ENCODE data around the gene IRS2.
A peak's percentile ranks its signal among the peaks of the same experiment; 100 is the strongest.

The IRS2 gene

DNA sequence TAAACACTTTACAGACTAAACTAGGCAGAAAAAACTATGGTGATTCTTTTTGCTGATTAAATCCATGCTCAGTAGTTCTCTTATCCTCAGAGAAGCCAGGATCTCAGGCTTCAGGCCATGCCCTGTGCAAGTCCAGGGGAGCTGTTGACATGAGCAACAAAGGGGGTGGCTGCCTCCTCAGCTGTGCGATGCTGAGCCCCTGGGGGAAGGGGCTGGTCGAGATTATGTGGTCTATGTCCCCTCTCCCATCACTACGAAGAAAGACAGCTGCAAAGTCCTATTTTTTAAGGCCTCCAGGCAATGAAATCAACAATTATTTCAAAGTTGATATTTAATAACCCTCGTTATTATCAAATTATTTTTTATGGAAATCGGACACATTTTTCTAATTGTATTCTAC is 37.0 kb downstream of the IRS2 start:
- peaks cover 16% of the 10 kb centered on the region for H3K36me3 ChIP-seq (ENCODE audit: insufficient read depth, low read length)
- no peak overlapping the region for H3K9ac ChIP-seq (ENCODE audit: low read length)
- H3K4me3 ChIP-seq (ENCODE audit: low read depth in 1 of 2, low read length in 2 of 2), result no peak overlapping the region
- no peak overlapping the region for H3K27ac ChIP-seq (ENCODE audit: low read depth, low read length)
- no peaks in the 10 kb centered on the region for H3K9me3 ChIP-seq (ENCODE audit: low read length)
- no peaks in the 10 kb centered on the region for H3K27me3 ChIP-seq (ENCODE audit: control insufficient read depth in 1 of 2, insufficient read depth in 2 of 2, low read length in 2 of 2)
- H3K4me1 ChIP-seq (ENCODE audit: insufficient read depth, low read length), result peaks cover 6% of the 10 kb centered on the region

DNA sequence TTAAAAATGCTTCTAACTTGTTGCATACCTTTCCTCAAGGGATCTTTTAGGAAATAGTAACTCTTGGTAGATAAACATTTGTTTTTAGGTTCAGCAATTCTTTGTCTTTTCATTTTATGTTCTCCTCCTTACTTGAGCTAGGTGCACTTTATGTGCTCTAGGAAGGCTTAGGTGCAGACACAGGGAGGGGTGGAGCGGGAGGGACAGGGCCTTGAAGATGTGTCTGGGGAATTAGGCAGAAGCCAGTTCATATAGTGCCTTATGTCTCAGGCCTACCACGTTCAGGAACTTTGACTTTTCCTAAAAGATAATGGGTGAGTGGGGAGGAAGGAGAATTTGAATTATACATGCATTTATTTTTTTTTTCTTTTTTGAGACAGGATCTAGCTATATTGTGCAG is 37.7 kb downstream of the IRS2 start:
- no peak overlapping the region for H3K4me3 ChIP-seq (ENCODE audit: low read depth in 1 of 2, low read length in 2 of 2)
- no peak overlapping the region for H3K27ac ChIP-seq (ENCODE audit: low read depth, low read length)
- no peak overlapping the region for H3K9ac ChIP-seq (ENCODE audit: low read length)
- H3K27me3 ChIP-seq (ENCODE audit: control insufficient read depth in 1 of 2, insufficient read depth in 2 of 2, low read length in 2 of 2), result no peaks in the 10 kb centered on the region
- H3K36me3 ChIP-seq (ENCODE audit: insufficient read depth, low read length), result peaks cover 11% of the 10 kb centered on the region
- H3K4me1 ChIP-seq (ENCODE audit: insufficient read depth, low read length), result peaks cover 13% of the 10 kb centered on the region
- no peaks in the 10 kb centered on the region for H3K9me3 ChIP-seq (ENCODE audit: low read length)

DNA sequence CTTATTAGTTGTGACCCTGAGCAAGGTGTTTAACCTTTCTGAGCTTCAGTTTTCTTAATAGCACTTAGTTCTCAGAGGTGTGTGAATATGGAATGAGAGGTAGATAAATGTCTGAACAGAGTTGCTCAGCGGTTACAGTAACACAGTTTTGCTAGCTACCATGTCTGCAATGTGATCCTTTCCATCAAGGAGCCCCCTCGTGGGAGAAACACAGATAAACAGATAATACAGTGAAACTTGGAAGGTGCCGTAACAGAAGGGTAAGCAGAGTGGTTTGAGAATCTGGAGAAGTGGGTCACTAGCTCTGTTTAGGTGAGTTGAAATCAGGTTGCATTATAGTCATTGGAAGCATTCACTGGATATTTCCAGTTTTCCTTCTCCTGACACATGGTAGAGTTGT is 38.9 kb downstream of the IRS2 start:
- peaks cover 13% of the 10 kb centered on the region for H3K4me1 ChIP-seq (ENCODE audit: insufficient read depth, low read length)
- no peak overlapping the region for H3K4me3 ChIP-seq (ENCODE audit: low read depth in 1 of 2, low read length in 2 of 2)
- H3K9me3 ChIP-seq (ENCODE audit: low read length), result no peaks in the 10 kb centered on the region
- H3K36me3 ChIP-seq (ENCODE audit: insufficient read depth, low read length), result peaks cover 2% of the 10 kb centered on the region
- H3K27ac ChIP-seq (ENCODE audit: low read depth, low read length), result no peak overlapping the region
- no peak overlapping the region for H3K9ac ChIP-seq (ENCODE audit: low read length)
- no peaks in the 10 kb centered on the region for H3K27me3 ChIP-seq (ENCODE audit: control insufficient read depth in 1 of 2, insufficient read depth in 2 of 2, low read length in 2 of 2)

DNA sequence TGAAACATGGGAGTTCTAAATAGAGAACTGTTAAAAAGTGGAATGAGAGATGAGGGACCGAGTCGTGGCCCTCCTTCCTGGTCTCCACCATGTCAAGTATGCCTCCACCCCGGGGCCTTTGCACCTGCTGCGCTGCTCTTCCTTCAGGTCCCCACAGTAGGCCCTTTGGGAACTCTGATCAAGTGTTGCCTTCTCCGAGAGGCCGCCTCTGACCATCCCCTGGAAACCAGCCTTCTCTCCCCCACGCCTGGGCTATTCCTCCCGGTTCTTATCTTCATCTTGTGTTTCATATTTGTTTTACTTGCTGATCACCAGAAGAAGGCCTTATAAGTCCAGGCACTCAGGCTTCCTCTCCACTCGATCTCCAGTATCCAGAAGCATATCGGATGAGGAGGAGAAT is 40.0 kb downstream of the IRS2 start:
- H3K4me1 ChIP-seq (ENCODE audit: insufficient read depth, low read length), result peaks cover 13% of the 10 kb centered on the region
- no peaks in the 10 kb centered on the region for H3K27me3 ChIP-seq (ENCODE audit: control insufficient read depth in 1 of 2, insufficient read depth in 2 of 2, low read length in 2 of 2)
- no peak overlapping the region for H3K4me3 ChIP-seq (ENCODE audit: low read depth in 1 of 2, low read length in 2 of 2)
- no peaks in the 10 kb centered on the region for H3K9me3 ChIP-seq (ENCODE audit: low read length)
- no peak overlapping the region for H3K27ac ChIP-seq (ENCODE audit: low read depth, low read length)
- H3K36me3 ChIP-seq (ENCODE audit: insufficient read depth, low read length), result no peaks in the 10 kb centered on the region
- no peak overlapping the region for H3K9ac ChIP-seq (ENCODE audit: low read length)

DNA sequence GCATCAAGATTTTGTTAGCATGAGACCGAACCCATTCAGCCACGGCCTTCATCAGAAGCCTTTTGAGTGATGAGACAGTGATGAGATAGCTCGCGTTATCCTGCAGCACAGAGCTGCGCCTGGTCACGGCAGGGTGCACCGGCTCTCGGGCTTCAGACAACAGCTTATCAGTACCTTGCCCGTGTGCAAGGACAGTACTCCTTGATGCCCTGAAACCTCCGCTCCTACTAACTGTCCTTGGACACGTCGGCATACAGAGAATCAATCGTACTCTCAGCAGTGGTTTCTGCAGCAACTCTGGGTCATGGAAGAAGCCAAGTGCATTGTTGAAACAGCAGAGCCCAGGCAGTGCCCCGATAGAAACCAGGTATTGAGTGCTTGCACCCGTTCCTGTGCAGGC is 40.7 kb downstream of the IRS2 start:
- H3K4me3 ChIP-seq (ENCODE audit: low read depth in 1 of 2, low read length in 2 of 2), result no peak overlapping the region
- peaks cover 13% of the 10 kb centered on the region for H3K4me1 ChIP-seq (ENCODE audit: insufficient read depth, low read length)
- H3K9me3 ChIP-seq (ENCODE audit: low read length), result no peaks in the 10 kb centered on the region

DNA sequence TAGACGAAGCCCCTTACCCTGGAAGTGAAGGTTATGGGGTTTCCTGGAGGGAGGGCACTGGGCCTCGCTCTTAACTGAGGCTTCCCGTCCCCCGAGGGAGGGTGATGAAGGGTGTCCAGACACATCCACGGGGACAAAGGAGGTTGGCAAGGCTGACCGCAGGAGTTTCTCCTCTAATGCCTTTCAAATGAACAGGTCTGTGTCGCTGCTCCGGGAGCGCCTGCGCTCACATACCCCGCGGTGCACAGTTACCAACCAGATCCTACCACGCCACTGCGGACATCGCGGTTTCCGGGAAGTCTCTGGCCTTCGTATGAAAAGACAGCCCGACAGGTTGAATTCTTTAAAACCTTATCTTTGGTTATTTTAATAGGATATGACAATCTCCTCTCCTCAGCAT is 41.3 kb downstream of the IRS2 start:
- Histone ChIP-seq H3K27ac (ENCODE audit: low read depth, low read length) (no peak overlapping the region), H3K9me3 (ENCODE audit: low read length) (no peaks in the 10 kb centered on the region), H3K4me1 (ENCODE audit: insufficient read depth, low read length) (peaks cover 13% of the 10 kb centered on the region), H3K36me3 (ENCODE audit: insufficient read depth, low read length) (no peaks in the 10 kb centered on the region), H3K9ac (ENCODE audit: low read length) (no peak overlapping the region), H3K4me3 (ENCODE audit: low read depth in 1 of 2, low read length in 2 of 2) (peak overlapping the region in 1 of 2 donors; percentile 19), H3K27me3 (ENCODE audit: control insufficient read depth in 1 of 2, insufficient read depth in 2 of 2, low read length in 2 of 2) (no peaks in the 10 kb centered on the region)

More for the DNA sequence above, 40.7 kb downstream of the IRS2 start:
- no peaks in the 10 kb centered on the region for H3K27me3 ChIP-seq (ENCODE audit: control insufficient read depth in 1 of 2, insufficient read depth in 2 of 2, low read length in 2 of 2)
- H3K36me3 ChIP-seq (ENCODE audit: insufficient read depth, low read length), result no peaks in the 10 kb centered on the region
- no peak overlapping the region for H3K9ac ChIP-seq (ENCODE audit: low read length)
- H3K27ac ChIP-seq (ENCODE audit: low read depth, low read length), result no peak overlapping the region

DNA sequence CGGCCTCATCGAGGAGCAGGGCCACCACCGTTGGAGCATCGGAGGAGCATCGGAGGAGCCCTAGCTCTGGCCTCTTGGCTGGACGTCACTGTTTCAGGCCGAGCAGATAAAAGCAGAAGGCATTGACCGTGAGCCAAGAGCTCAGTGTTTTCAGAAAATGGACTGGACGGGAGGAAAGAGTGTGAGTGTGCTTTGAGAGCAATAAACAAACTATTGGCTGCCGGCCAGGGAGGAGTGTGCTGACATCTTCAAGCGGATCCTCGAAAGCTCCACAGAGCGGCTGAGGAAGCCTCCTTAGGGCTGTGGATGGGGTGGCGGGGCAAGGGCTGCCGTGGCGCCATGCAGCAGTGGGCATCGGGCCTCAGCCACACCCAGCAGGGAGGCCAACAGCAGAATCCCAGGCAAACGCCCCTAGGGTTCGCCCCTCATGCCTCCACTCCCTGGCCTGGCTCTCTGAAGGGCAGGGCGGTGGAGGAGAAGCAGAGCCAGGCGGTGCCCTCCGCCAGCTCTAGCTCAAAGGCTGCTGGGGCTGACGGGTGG is 41.8 kb downstream of the IRS2 start:
- Histone ChIP-seq H3K9ac (ENCODE audit: low read length) (no peak overlapping the region), H3K4me1 (ENCODE audit: insufficient read depth, low read length) (peaks cover 13% of the 10 kb centered on the region), H3K9me3 (ENCODE audit: low read length) (no peaks in the 10 kb centered on the region), H3K27ac (ENCODE audit: low read depth, low read length) (no peak overlapping the region), H3K4me3 (ENCODE audit: low read depth in 1 of 2, low read length in 2 of 2) (peak overlapping the region in 1 of 2 donors; percentile 19), H3K27me3 (ENCODE audit: control insufficient read depth in 1 of 2, insufficient read depth in 2 of 2, low read length in 2 of 2) (no peaks in the 10 kb centered on the region), H3K36me3 (ENCODE audit: insufficient read depth, low read length) (no peaks in the 10 kb centered on the region)

DNA sequence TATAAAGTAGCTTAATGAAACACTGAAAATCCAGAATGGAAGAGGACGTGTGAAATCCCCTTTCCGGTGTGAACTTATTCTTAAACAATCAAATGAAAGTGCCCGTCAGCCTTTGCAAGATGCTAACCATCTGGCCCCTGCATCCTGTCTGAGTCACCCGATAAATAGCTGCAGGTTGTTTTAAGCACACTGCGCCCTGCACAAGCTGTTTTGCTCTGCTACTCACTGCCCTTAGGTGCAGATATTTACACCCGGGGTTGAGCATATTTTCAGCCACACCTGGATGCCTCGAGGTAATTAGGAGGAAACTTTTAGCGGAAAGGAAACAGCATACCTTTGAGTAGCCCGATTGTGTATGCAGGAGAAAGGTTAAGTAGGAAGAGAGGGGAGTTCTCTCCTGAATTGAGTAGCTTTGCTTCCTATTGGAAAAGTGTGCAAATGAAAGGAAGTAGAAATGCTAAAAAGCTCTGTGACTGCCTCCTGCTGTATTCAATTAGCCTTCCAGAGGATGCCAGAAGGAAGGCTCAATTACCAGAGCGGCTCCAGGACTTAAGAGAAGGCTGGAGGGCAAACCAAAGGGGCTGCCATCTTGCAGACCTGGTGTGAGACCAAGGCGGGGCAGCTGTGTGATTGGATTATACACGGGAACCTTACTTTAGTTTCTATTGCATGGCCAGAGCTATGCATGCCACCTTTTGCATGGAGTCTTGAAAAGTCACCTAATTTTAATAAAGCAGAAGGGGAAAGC is 42.5 kb downstream of the IRS2 start:
- peak overlapping the region in 1 of 2 donors; percentile 19 for H3K4me3 ChIP-seq (ENCODE audit: low read depth in 1 of 2, low read length in 2 of 2)

DNA sequence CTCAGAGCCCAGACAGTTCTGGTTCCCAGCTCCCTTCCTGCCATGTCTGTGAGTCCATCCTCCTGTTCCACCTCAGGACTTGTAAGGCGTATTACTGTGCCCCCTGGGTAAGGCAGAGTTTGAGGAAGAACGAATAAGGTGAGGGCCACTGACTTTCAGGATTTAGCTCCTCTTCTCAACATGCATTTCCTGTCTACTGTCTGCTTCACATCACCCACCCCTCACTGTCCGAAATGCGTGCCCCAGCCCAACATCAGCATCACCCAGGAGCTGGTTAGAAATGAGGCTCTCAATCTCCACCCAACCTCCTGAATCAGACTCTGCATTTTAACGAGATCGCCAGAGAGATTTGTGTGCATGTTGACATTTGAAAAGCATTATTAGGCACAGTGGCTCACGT is 44.4 kb downstream of the IRS2 start:
- H3K9ac ChIP-seq (ENCODE audit: low read length), result no peak overlapping the region
- no peak overlapping the region for H3K27ac ChIP-seq (ENCODE audit: low read depth, low read length)
- H3K4me1 ChIP-seq (ENCODE audit: insufficient read depth, low read length), result peaks cover 13% of the 10 kb centered on the region
- H3K27me3 ChIP-seq (ENCODE audit: control insufficient read depth in 1 of 2, insufficient read depth in 2 of 2, low read length in 2 of 2), result no peaks in the 10 kb centered on the region
- H3K4me3 ChIP-seq (ENCODE audit: low read depth in 1 of 2, low read length in 2 of 2), result no peak overlapping the region
- H3K36me3 ChIP-seq (ENCODE audit: insufficient read depth, low read length), result no peaks in the 10 kb centered on the region
- no peaks in the 10 kb centered on the region for H3K9me3 ChIP-seq (ENCODE audit: low read length)

More for the DNA sequence above, 42.5 kb downstream of the IRS2 start:
- Histone ChIP-seq H3K9ac (ENCODE audit: low read length) (no peak overlapping the region), H3K4me1 (ENCODE audit: insufficient read depth, low read length) (peaks cover 13% of the 10 kb centered on the region), H3K36me3 (ENCODE audit: insufficient read depth, low read length) (no peaks in the 10 kb centered on the region), H3K27me3 (ENCODE audit: control insufficient read depth in 1 of 2, insufficient read depth in 2 of 2, low read length in 2 of 2) (no peaks in the 10 kb centered on the region), H3K27ac (ENCODE audit: low read depth, low read length) (no peak overlapping the region), H3K9me3 (ENCODE audit: low read length) (no peaks in the 10 kb centered on the region)

DNA sequence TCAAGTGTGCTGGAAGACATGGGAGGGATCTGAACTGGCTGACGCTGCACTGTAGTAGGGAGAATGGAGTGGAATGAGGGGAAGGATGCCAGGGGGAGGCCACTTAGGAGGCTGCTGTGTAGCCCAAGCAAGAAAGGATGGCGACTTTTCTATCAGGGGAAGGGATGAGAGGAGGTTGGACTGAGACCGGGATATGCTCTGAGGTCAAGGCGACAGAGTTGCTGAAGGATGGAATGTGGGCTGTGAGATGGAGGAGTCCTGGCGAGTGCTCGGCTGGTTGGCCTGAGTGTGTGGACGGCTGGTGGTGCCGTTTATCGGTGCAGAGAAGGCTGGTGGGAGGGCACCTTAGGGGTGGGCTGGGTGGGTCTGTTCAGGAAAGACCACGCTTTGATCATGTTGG is 45.7 kb downstream of the IRS2 start:
- Histone ChIP-seq H3K9ac (ENCODE audit: low read length) (no peak overlapping the region), H3K27ac (ENCODE audit: low read depth, low read length) (no peak overlapping the region), H3K27me3 (ENCODE audit: control insufficient read depth in 1 of 2, insufficient read depth in 2 of 2, low read length in 2 of 2) (no peaks in the 10 kb centered on the region), H3K4me1 (ENCODE audit: insufficient read depth, low read length) (peaks cover 13% of the 10 kb centered on the region), H3K9me3 (ENCODE audit: low read length) (no peaks in the 10 kb centered on the region), H3K36me3 (ENCODE audit: insufficient read depth, low read length) (no peaks in the 10 kb centered on the region), H3K4me3 (ENCODE audit: low read depth in 1 of 2, low read length in 2 of 2) (no peak overlapping the region)

DNA sequence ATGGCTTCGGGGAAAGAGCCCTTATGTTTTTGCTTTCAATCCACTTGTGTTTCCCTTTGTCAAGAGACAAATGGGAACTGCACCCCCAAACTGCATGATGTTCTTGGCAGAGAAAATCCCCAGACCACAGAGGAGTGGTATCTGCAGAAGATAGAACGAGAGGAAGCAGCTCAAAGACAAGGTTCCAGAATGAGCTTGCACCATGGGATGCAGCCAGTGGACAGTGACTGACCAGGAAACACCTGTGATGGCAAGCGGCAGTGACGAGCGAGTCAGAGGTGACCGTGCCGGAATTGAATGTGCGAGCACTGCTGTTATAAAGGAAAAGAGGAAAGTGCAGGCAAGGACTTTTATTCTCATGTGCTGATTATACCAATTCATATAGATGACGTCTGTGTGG is 46.3 kb downstream of the IRS2 start:
- H3K9ac ChIP-seq (ENCODE audit: low read length), result no peak overlapping the region
- no peaks in the 10 kb centered on the region for H3K36me3 ChIP-seq (ENCODE audit: insufficient read depth, low read length)
- peaks cover 13% of the 10 kb centered on the region for H3K4me1 ChIP-seq (ENCODE audit: insufficient read depth, low read length)
- no peak overlapping the region for H3K27ac ChIP-seq (ENCODE audit: low read depth, low read length)
- no peaks in the 10 kb centered on the region for H3K27me3 ChIP-seq (ENCODE audit: control insufficient read depth in 1 of 2, insufficient read depth in 2 of 2, low read length in 2 of 2)
- no peak overlapping the region for H3K4me3 ChIP-seq (ENCODE audit: low read depth in 1 of 2, low read length in 2 of 2)
- H3K9me3 ChIP-seq (ENCODE audit: low read length), result no peaks in the 10 kb centered on the region

DNA sequence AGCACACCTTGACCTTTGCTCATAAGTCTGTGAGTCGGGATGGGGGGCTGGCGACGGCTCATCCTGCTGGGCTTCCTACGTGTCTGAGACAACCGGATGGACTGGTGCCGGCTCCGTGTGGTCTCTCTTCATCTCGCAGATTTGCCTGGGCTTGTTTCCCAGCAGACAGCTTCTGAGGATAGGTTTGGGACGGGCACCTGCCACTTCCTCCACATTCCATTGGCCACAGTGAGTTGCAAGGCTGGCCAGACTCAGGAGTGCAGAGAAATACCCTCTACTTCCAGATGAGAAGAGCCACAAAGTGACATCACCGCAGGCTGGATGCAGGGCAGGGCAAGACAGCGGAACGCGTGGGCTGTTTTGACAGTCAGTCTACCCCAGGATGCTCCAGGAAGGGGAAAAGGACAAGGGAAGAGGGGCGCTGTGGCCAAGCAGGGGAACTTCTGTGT is 48.1 kb downstream of the IRS2 start:
- no peaks in the 10 kb centered on the region for H3K27me3 ChIP-seq (ENCODE audit: control insufficient read depth in 1 of 2, insufficient read depth in 2 of 2, low read length in 2 of 2)
- H3K27ac ChIP-seq (ENCODE audit: low read depth, low read length), result no peak overlapping the region
- H3K9me3 ChIP-seq (ENCODE audit: low read length), result no peaks in the 10 kb centered on the region
- H3K9ac ChIP-seq (ENCODE audit: low read length), result no peak overlapping the region
- no peaks in the 10 kb centered on the region for H3K4me1 ChIP-seq (ENCODE audit: insufficient read depth, low read length)
- no peaks in the 10 kb centered on the region for H3K36me3 ChIP-seq (ENCODE audit: insufficient read depth, low read length)
- H3K4me3 ChIP-seq (ENCODE audit: low read depth in 1 of 2, low read length in 2 of 2), result no peak overlapping the region
